DND-41 (cell line): ENCODE results near the gene IGFBP7.

ENCODE experiments used
- EZH2 ChIP-seq: IDR thresholded peaks from 3 replicates; pipeline ENCODE4 v1.6.1; 2012; ENCODE audit warnings: borderline replicate concordance, low read depth, mild to moderate bottlenecking, moderate library complexity, low read length, inconsistent platforms; ENCODE audit not compliant: severe bottlenecking
- TF ChIP-seq, protein P1 (sequence below): IDR thresholded peaks from 2 replicates; pipeline ENCODE4 v1.5.1; 2012; ENCODE audit warnings: borderline replicate concordance, low read length, moderate library complexity, mild to moderate bottlenecking; ENCODE audit not compliant: poor library complexity, severe bottlenecking; ENCODE audit errors: extremely low read depth

DNA sequence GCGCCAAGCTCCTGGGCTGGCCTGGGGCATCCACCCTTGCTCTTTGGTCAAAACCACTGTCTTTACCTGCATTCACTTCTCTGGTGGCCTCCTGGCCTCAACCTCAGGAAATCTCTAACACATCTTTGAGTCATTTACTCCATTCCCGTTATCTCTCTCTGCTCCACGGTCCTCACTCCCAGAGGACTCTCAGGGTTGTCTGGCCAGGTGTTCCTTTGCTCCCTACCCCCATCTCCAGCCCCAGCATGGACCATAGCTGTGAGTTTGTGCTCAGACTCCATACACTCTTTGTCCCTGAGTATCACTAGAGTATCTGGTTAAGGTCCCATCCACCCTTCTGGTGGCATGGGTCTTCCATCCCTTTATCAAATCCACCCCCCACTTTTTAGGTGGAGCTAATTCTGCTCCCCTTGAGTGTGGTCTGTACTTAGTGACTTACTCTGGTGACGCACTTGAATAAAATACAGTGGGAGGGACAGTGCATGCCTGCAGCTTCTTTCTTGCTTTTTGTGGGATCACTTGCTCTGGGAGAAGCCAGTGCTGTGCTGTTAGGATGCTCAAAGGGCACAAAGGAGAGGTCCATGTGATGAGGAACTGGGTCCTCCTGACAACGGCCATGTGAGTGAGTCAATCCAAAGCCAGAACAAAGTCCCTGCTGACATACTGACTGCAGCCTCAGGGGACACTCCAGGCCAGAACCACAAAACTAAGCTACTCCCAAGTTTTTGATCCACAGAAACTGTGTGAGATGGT lies 44.3 kb downstream of the IGFBP7 start:
- TF ChIP-seq, protein P1, sequence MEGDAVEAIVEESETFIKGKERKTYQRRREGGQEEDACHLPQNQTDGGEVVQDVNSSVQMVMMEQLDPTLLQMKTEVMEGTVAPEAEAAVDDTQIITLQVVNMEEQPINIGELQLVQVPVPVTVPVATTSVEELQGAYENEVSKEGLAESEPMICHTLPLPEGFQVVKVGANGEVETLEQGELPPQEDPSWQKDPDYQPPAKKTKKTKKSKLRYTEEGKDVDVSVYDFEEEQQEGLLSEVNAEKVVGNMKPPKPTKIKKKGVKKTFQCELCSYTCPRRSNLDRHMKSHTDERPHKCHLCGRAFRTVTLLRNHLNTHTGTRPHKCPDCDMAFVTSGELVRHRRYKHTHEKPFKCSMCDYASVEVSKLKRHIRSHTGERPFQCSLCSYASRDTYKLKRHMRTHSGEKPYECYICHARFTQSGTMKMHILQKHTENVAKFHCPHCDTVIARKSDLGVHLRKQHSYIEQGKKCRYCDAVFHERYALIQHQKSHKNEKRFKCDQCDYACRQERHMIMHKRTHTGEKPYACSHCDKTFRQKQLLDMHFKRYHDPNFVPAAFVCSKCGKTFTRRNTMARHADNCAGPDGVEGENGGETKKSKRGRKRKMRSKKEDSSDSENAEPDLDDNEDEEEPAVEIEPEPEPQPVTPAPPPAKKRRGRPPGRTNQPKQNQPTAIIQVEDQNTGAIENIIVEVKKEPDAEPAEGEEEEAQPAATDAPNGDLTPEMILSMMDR = no peak
- no peak for TF ChIP-seq EZH2
